T-helper 2 cell treated with Interferon-gamma antibody and Interleukin-4, amounts not matched to agents 5 μg/mL and 100 μg/mL, for 36 hours (primary cell): Measurements from ENCODE around the gene PUS1.
"Not testable (repeated sequence)": the region's sequence is repeated elsewhere in the genome, so short reads cannot be mapped to it uniquely, and the experiment has no call there.

Experiments
- DNase-seq: peaks from one replicate; pipeline ENCODE4 v3.0.0; 2021; ENCODE audit warnings: low spot score
- H3K27ac Mint-ChIP-seq: one replicate; pipeline ENCODE4 v1.8.0; 2021; ENCODE audit warnings: mild to moderate bottlenecking, mixed read lengths
- H3K27me3 Mint-ChIP-seq: one replicate; pipeline ENCODE4 v1.8.0; 2021; ENCODE audit warnings: low read depth, mixed read lengths
- H3K36me3 Mint-ChIP-seq: one replicate; pipeline ENCODE4 v1.8.0; 2021; ENCODE audit warnings: low read depth, mixed read lengths
- H3K4me1 Mint-ChIP-seq: one replicate; pipeline ENCODE4 v1.8.0; 2021; ENCODE audit warnings: low read depth, mixed read lengths
- H3K4me3 Mint-ChIP-seq: one replicate; pipeline ENCODE4 v1.8.0; 2022; ENCODE audit warnings: mild to moderate bottlenecking, moderate library complexity, mixed read lengths
- H3K9me3 Mint-ChIP-seq: one replicate; pipeline ENCODE4 v1.8.0; 2021; ENCODE audit warnings: mixed read lengths

PUS1 gene

DNA sequence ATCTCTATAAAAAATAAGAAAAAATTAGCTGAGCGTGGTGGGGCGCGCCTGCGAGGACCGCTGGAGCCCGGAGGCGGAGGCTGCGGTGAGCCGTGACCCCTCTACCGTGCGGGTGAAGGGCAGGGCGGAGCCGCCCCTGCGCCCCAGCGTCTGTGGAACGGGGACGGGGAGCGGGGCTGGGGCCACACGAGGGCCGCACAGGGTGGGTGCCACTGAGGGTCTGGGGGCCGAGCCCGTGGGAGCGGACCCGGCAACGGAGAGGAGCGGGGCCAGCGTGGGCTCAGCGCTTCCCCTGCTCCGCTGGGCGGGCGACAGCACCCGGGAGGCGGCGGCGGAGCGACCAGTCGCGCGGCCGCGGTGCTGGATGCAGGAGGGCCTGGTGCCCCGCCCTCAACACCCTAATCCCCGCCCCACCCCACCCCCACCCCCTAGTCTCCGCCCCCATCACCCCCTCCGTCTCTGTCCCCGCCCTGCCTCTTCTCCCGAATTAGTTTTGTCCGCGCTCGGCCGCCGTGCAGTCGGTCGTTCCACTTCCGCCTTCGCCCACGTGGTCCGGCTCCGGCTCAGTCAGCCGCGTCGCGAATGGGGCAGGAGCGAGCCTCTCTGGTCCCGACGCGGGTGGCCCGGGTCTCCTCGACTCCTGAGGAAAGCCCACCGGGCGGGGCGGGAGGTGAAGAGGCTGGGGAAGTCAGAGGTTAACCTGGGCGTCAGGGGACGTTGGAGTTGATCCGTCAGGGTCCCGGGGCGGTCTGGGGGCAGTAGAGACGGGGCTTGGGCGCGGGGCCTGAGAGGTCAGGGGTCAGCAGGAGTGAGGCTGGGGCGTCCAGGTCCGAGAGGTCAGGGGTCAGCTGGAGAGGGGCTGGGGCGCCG, at the start of gene PUS1:
PUS1 (plus strand) TSS at position 566 of the 870 bp plus-strand sequence. CDS start 447 bp downstream, outside the sequence.
- H3K9me3 Mint-ChIP-seq = no peaks in the 10 kb centered on the region
- peaks cover 27% of the 10 kb centered on the region for H3K36me3 Mint-ChIP-seq
- peaks cover 17% of the 10 kb centered on the region for H3K4me1 Mint-ChIP-seq
- H3K27ac Mint-ChIP-seq = peak within 1 kb of the TSS; percentile 96
- DNase-seq = peak; percentile 91
- H3K27me3 Mint-ChIP-seq = no peaks in the 10 kb centered on the region
- H3K4me3 Mint-ChIP-seq = peak within 1 kb of the TSS; percentile 97

GRCh38 chr12:131882804-131883520, 46.1 kb upstream of the PUS1 start:
- H3K27me3 Mint-ChIP-seq = peaks cover 2% of the 10 kb centered on the region
- H3K36me3 Mint-ChIP-seq = no peaks in the 10 kb centered on the region
- no peak overlapping the region for H3K4me3 Mint-ChIP-seq
- no peak overlapping the region for H3K27ac Mint-ChIP-seq
- H3K9me3 Mint-ChIP-seq = peaks cover 6% of the 10 kb centered on the region
- no peaks in the 10 kb centered on the region for H3K4me1 Mint-ChIP-seq
- DNase-seq = no peak

GRCh38 chr12:131883521-131883900, 45.6 kb upstream of the PUS1 start:
- no peaks in the 10 kb centered on the region for H3K36me3 Mint-ChIP-seq
- no peak for DNase-seq
- no peak overlapping the region for H3K4me3 Mint-ChIP-seq
- H3K27ac Mint-ChIP-seq = no peak overlapping the region
- H3K9me3 Mint-ChIP-seq = peaks cover 6% of the 10 kb centered on the region
- peaks cover 3% of the 10 kb centered on the region for H3K27me3 Mint-ChIP-seq
- no peaks in the 10 kb centered on the region for H3K4me1 Mint-ChIP-seq

- H3K4me1 Mint-ChIP-seq, H3K27me3 Mint-ChIP-seq, H3K36me3 Mint-ChIP-seq, H3K27ac Mint-ChIP-seq, DNase-seq, H3K9me3 Mint-ChIP-seq, H3K4me3 Mint-ChIP-seq: not testable (repeated sequence)
Observed at GRCh38 chr12:131885076-131885475, 44.0 kb upstream of the PUS1 start.

GRCh38 chr12:131885543-131886057, 43.5 kb upstream of the PUS1 start:
- Mint-ChIP-seq H3K9me3 (peaks cover 6% of the 10 kb centered on the region), H3K36me3 (no peaks in the 10 kb centered on the region), H3K27me3 (peaks cover 6% of the 10 kb centered on the region), H3K4me3 (no peak overlapping the region), H3K27ac (no peak overlapping the region), H3K4me1 (no peaks in the 10 kb centered on the region)
- DNase-seq = no peak

DNA sequence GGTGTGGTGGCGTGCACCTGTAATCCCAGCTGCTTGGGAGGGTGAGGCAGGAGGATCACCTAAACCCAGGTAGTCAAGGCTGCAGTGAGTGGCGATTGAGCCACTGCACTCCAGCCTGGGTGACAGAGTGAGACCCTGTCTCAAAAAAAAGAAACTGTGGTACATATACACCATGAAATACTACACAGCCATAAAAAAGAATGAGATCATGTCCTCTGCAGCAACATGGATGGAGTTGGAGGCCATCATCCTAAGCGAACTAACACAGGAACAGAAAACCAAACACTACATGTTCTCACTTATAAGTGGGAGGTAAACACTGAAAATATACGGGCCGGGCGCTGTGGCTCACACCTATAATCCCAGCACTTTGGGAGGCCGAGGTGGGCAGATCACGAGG, 37.4 kb upstream of the PUS1 start:
- not testable (repeated sequence) for H3K9me3 Mint-ChIP-seq, H3K36me3 Mint-ChIP-seq, H3K27me3 Mint-ChIP-seq, H3K4me1 Mint-ChIP-seq, H3K27ac Mint-ChIP-seq, H3K4me3 Mint-ChIP-seq, DNase-seq

- DNase-seq = no peak
- no peaks in the 10 kb centered on the region for H3K9me3 Mint-ChIP-seq
- H3K4me3 Mint-ChIP-seq = no peak overlapping the region
- H3K27me3 Mint-ChIP-seq = peaks cover 6% of the 10 kb centered on the region
- H3K27ac Mint-ChIP-seq = no peak overlapping the region
- H3K4me1 Mint-ChIP-seq = peaks cover 7% of the 10 kb centered on the region
- H3K36me3 Mint-ChIP-seq = no peaks in the 10 kb centered on the region
Observed at GRCh38 chr12:131892711-131893604, 36.1 kb upstream of the PUS1 start.

DNA sequence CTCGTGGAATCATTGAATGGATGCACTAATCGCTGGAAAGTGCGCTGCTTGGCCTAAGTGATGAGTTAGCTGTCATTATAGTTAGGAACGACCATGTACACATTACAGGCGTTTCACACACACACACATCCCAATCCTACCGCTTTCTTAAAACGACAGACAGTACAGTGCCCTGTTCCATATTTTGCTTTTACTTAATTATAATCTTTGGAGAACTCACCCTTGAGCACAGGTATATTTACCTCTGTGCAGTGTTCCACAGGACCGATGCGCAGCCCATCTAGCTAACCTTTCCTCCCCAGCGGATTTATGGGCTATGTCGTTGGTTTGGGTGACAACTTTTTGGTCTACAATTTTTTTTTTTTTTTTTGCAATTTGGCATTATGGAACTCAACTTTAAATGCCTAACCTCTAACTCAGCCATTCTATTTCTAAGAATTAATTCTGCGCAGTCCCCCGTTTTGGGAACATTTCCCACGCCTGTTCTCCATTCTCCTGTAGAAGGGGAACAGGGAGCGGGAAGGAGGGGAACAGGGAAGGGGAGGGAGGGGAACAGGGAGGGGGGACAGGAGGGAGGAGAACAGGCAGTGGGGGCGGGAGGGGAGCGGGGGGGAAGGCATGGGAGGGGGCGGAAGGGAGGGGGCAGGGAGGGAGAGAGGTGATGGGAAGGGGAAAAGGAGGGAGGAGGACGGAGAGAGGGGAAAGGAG, 35.3 kb upstream of the PUS1 start:
- peaks cover 3% of the 10 kb centered on the region for H3K27me3 Mint-ChIP-seq
- no peaks in the 10 kb centered on the region for H3K9me3 Mint-ChIP-seq
- H3K4me3 Mint-ChIP-seq = no peak overlapping the region
- no peak for DNase-seq
- no peaks in the 10 kb centered on the region for H3K36me3 Mint-ChIP-seq
- peaks cover 7% of the 10 kb centered on the region for H3K4me1 Mint-ChIP-seq
- H3K27ac Mint-ChIP-seq = peak overlapping the region; percentile 19

- H3K36me3 Mint-ChIP-seq = no peaks in the 10 kb centered on the region
- peaks cover 7% of the 10 kb centered on the region for H3K4me1 Mint-ChIP-seq
- DNase-seq = peak; percentile 93
- H3K9me3 Mint-ChIP-seq = no peaks in the 10 kb centered on the region
- peaks cover 3% of the 10 kb centered on the region for H3K27me3 Mint-ChIP-seq
- H3K27ac Mint-ChIP-seq = peak within 1 kb of the TSS; percentile 89
- peak within 1 kb of the TSS; percentile 85 for H3K4me3 Mint-ChIP-seq
Observed at GRCh38 chr12:131894313-131894860, 34.7 kb upstream of the PUS1 start, which contains the start of gene ULK1. Gene ULK1, plus strand, starts transcription at chr12:131894622. Its CDS starts 380 bp downstream, at chr12:131895002.

DNA sequence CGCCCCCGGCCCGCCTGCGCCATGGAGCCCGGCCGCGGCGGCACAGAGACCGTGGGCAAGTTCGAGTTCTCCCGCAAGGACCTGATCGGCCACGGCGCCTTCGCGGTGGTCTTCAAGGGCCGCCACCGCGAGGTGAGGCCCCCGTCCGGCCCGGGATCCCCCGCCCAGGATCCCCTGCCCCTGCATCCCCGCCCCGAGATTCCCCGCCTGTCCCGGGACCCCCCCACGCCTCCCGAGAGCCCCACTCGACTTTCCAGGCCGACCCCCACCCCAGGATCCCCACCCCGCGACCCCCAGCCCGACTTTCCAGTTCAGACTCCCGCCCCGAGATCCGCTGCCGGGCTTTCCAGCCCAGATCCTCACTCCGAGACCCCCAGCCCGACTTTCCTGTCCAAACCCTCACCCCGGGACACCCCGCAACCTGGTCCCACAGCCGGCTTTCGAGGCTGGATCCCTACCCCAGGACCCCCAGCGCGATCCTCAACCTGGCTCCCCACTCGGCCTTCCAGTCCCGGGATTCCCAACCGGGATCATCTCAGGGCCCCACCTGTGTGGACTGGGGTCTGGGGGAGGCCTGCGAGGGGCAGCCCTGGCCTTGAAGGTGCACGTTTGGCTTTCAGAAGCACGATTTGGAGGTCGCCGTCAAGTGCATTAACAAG, 34.0 kb upstream of the PUS1 start:
- DNase-seq = peak; percentile 16
- no peaks in the 10 kb centered on the region for H3K27me3 Mint-ChIP-seq

DNA sequence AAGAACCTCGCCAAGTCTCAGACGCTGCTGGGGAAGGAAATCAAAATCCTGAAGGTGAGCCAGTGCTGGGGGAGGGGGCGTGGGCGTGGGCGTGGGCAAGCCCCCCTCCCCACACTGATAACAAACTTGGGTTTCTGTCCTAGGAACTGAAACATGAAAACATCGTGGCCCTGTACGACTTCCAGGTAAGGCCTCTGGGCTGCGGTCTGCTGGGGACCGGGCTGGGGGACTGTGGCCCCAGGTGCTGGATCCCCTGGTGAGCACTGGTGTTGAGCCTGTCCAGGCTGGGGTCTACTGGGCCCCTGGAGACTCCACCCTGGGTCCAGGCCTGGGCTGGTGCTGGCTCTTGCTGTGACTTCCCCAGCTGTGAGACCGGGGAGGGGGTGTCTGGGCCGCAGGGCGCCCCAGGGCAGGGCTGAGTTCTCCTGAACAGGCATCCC, 33.4 kb upstream of the PUS1 start:
- no peak for DNase-seq
- H3K9me3 Mint-ChIP-seq = no peaks in the 10 kb centered on the region
- H3K36me3 Mint-ChIP-seq = no peaks in the 10 kb centered on the region
- H3K4me3 Mint-ChIP-seq = peak overlapping the region; percentile 85
- peak overlapping the region; percentile 89 for H3K27ac Mint-ChIP-seq
- H3K27me3 Mint-ChIP-seq = no peaks in the 10 kb centered on the region
- peaks cover 7% of the 10 kb centered on the region for H3K4me1 Mint-ChIP-seq

More for the DNA sequence above, 34.0 kb upstream of the PUS1 start:
- Mint-ChIP-seq H3K27ac (peak overlapping the region; percentile 89), H3K4me1 (peaks cover 7% of the 10 kb centered on the region), H3K9me3 (no peaks in the 10 kb centered on the region), H3K36me3 (no peaks in the 10 kb centered on the region), H3K4me3 (peak overlapping the region; percentile 85)

DNA sequence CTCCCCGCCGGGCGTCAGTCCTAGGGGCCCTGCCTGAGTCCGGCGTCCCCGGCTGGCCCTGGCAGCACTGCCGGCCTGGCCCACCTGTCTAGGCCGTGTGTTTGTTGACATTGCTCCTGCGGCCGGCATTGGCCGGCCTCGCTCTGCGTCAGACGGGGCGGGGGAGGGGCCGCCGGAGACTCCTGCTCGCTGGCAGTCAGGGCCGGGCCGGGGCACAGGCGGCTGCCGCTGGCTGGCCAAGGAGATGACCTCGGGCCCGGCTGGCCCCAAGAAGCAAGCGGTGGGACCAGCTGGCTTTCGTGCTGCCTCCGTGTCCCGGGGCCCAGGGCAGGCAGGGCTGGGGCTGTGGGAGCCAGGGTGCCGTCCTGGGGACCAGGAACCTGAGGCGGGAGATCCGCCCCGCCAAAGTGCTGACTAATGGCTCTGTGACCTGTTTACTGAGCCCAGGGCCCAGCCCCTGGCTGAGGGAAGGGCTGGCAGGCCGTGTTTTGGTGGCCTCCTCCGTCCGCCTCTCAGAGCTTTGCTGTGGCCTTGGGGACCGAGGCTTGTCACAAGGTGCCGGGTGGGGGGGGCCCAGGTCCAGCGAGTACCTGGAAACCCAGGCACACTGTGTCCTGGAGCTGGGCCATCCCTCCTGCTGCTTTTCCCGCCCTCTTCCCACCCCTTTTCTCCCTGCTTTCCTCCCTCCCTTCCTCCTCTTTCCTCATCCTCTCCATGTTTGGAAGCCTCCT, 32.8 kb upstream of the PUS1 start:
- Mint-ChIP-seq H3K27me3 (no peaks in the 10 kb centered on the region), H3K36me3 (no peaks in the 10 kb centered on the region), H3K9me3 (no peaks in the 10 kb centered on the region), H3K4me1 (peaks cover 7% of the 10 kb centered on the region), H3K4me3 (peak overlapping the region; percentile 85), H3K27ac (peak overlapping the region; percentile 89)
- peak; percentile 75 for DNase-seq
